Transverse colon (tissue), 4 donors: Measurements from ENCODE around the gene PRND. TPM values are rescaled to one million over a fixed set of nuclear protein-coding genes. Genes with fewer than 3 reads are reported as not detected.
A peak's percentile ranks its signal among the peaks of the same experiment; 100 is the strongest.

Experiments used
- DNase-seq: peaks from one replicate; pipeline ENCODE4 v3.0.0-alpha.2; 2019
- H3K27ac ChIP-seq, 4 donors: fragments of 200-600 bp; sonication (generic); 2 replicates each; pipeline ENCODE4 v1.5.1; 2016 to 2018; ENCODE audit warnings: inconsistent platforms in 4 of 4
- H3K27me3 ChIP-seq: fragments of 200-600 bp; sonication (generic); 2 replicates; pipeline ENCODE4 v1.5.1; 2017; ENCODE audit warnings: inconsistent platforms
- H3K36me3 ChIP-seq, 4 donors: fragments of 200-600 bp; sonication (generic); 2 replicates each; pipeline ENCODE4 v1.5.1; 2017 to 2019; ENCODE audit warnings: inconsistent platforms in 4 of 4
- H3K4me1 ChIP-seq, 4 donors: fragments of 200-600 bp; sonication (generic); 2 replicates each; pipeline ENCODE4 v1.5.1; 2017 to 2020; ENCODE audit warnings: inconsistent platforms in 4 of 4
- H3K4me3 ChIP-seq, 4 donors: fragments of 200-600 bp; sonication (generic); 1 replicate in 1 of 4; 2 replicates in 3 of 4; pipeline versions ENCODE4 v1.5.1 to v1.6.1; 2017 to 2019; ENCODE audit warnings: inconsistent platforms in 4 of 4
- H3K9me3 ChIP-seq, 2 donors: fragments of 200-600 bp; sonication (generic); 2 replicates each; pipeline ENCODE4 v1.5.1; 2017 to 2019; ENCODE audit warnings: inconsistent platforms in 2 of 2
- EP300 ChIP-seq: sonication (generic); formaldehyde crosslinking; IDR thresholded peaks from one replicate; pipeline ENCODE4 v1.6.1; 2017; ENCODE audit warnings: antibody characterized with exemption, low read depth
- POLR2A ChIP-seq: fragments of 450-650 bp; IDR thresholded peaks from one replicate; pipeline ENCODE4 v1.6.1; 2016; ENCODE audit warnings: antibody characterized with exemption, mild to moderate bottlenecking, moderate library complexity
- POLR2AphosphoS5 ChIP-seq, 3 donors: sonication (generic); formaldehyde crosslinking; IDR thresholded peaks; one replicate each; pipeline ENCODE4 v1.6.1; 2016; ENCODE audit warnings: antibody characterized with exemption in 3 of 3
- WGBS, 2 donors: methylation state at CpG; one replicate each; pipeline ENCODE4 v1.1.5; 2018; ENCODE audit warnings: low coverage in 1 of 2; 5-methylcytosine and 5-hydroxymethylcytosine counted together
- in situ Hi-C, 4 donors: fragments of 200-750 bp; cut with MboI; loops; one replicate each; pipeline versions ENCODE4 v1.15.0 to v1.15.1; 2017; ENCODE audit warnings: low sequenced_read_pairs in 3 of 4, low pct_ligation_motif_present in 1 of 4, low pct_unique_long_range_greater_than_20kb in 1 of 4
- intact Hi-C: fragments of 100-400 bp; cut with DNase I; formaldehyde crosslinking; loops from one replicate; pipeline ENCODE4 v1.15.1; 2023; ENCODE audit warnings: low total_unique reads
- total RNA-seq, 4 donors: library from RNA; depleted of rRNA; stranded (reverse); fragments of >200 nt; gene quantifications; one replicate each; pipeline ENCODE4 v1.1.0, GENCODE V29; 2016
- TF ChIP-seq, protein P1 (sequence below), 5 experiments: fragments of 200-600 bp in 3 of 5; fragments of 450-650 bp in 2 of 5; sonication (generic) in 3 of 5; IDR thresholded peaks; 1 replicate in 2 of 5; 2 replicates in 3 of 5; pipeline ENCODE4 v1.5.1; 2016 to 2017; ENCODE audit warnings: antibody characterized with exemption in 5 of 5, inconsistent platforms in 3 of 5, mild to moderate bottlenecking in 2 of 5, moderate library complexity in 1 of 5

The PRND gene
- total RNA-seq, 4 donors from 2014 or later: not detected

DNA sequence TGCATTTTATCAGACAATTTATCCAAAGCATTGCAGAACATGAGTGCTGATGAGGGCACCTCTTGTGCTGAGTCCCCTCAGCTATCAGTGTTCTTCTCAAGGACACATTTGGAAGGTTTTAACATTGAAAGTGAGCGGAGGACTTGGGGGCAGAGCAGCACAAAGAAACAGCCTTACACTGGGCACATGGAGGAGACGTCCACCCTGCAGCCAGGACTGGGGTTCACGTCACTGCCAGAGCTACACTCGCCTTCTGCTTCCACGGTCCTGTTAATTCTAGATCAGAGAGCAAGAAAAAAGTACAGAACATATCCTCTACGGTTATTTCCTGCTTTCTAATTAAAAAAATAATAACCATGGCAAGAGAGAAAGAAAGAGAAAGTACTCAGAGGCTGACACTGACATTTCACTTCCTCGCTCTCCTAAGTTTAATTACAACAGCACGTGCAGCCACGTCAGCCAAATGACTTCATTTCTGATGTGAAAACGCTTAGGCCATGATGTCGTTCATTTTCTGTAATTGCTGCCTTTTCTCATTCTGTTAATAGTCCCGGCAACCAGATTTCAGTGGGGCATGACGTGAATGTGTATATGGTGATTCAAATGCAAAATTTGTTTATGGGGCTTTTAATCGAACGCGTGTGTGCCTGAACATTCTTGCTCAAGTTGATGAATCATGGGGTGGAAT, 5.1 kb downstream of the PRND start:
- in situ Hi-C loops: loop anchor here in 1 of 4 donors (10.0 kb wide), 1 partner anchor 122 kb away; no protein-coding TSS in a partner anchor
- no peaks in the 10 kb centered on the region for H3K9me3 ChIP-seq
- H3K27ac ChIP-seq: peak overlapping the region in 2 of 4 donors; percentile 6 to 33
- H3K27me3 ChIP-seq: no peaks in the 10 kb centered on the region
- 49 to 52% methylated on average over 12 to 16 of the region's 16 CpGs for WGBS, 2 donors
- TF ChIP-seq EP300 (no peak), POLR2AphosphoS5 (IDR thresholded peaks at IDR 0.05) (no peak), POLR2A (no peak)
- TF ChIP-seq, protein P1, sequence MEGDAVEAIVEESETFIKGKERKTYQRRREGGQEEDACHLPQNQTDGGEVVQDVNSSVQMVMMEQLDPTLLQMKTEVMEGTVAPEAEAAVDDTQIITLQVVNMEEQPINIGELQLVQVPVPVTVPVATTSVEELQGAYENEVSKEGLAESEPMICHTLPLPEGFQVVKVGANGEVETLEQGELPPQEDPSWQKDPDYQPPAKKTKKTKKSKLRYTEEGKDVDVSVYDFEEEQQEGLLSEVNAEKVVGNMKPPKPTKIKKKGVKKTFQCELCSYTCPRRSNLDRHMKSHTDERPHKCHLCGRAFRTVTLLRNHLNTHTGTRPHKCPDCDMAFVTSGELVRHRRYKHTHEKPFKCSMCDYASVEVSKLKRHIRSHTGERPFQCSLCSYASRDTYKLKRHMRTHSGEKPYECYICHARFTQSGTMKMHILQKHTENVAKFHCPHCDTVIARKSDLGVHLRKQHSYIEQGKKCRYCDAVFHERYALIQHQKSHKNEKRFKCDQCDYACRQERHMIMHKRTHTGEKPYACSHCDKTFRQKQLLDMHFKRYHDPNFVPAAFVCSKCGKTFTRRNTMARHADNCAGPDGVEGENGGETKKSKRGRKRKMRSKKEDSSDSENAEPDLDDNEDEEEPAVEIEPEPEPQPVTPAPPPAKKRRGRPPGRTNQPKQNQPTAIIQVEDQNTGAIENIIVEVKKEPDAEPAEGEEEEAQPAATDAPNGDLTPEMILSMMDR (IDR thresholded peaks at IDR 0.05): no peak
- H3K4me1 ChIP-seq: peaks cover 0 to 5% (median 0%) of the 10 kb centered on the region in 4 donors
- peak overlapping the region in 1 of 4 donors; percentile 17 for H3K4me3 ChIP-seq
- intact Hi-C loops: no loop called here
- H3K36me3 ChIP-seq: no peaks in the 10 kb centered on the region
- DNase-seq: peak; percentile 20

DNA sequence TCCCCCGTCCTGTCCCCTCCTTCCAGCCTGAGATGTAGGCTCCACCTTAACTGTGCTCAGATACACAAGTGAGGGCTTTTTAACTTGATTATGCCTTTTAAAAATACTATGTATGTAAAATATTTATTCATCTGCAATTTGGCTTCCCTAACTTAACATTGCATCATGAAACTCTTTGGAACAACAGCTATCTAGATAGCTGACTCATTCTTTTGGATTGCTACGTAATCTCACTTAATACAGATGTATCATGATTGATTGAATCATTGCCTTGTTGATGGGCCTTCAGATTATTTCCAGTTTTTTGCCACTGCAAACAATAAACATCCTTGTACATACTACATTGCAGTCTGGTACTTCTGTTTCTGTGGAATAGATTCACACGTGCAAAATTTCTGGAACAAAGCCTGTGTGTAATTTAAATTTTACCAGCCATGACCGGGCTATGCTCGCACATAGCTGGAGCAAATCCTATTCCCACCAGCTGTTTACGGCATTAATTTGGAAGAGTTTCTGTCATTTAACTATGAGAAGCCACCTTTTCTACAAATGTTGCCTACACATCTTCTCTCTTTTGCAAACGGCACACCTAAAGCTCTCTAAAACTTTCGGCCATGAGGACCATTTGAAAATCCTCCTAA, 6.5 kb downstream of the PRND start:
- H3K9me3 ChIP-seq: no peaks in the 10 kb centered on the region
- H3K4me1 ChIP-seq: peaks cover 0 to 5% (median 0%) of the 10 kb centered on the region in 4 donors
- no peak for TF ChIP-seq POLR2AphosphoS5 (IDR thresholded peaks at IDR 0.05)
- no peak for TF ChIP-seq EP300
- H3K4me3 ChIP-seq: no peak overlapping the region
- intact Hi-C loops (no loop called here), in situ Hi-C loops (loop anchor here in 1 of 4 donors (10.0 kb wide), 1 partner anchor 123 kb away; no protein-coding TSS in a partner anchor)
- no peaks in the 10 kb centered on the region for H3K36me3 ChIP-seq
- H3K27me3 ChIP-seq: peaks cover 5% of the 10 kb centered on the region
- no peak for DNase-seq
- H3K27ac ChIP-seq: no peak overlapping the region
- 71 to 75% methylated on average over 7 to 8 of the region's 8 CpGs for WGBS, 2 donors

DNA sequence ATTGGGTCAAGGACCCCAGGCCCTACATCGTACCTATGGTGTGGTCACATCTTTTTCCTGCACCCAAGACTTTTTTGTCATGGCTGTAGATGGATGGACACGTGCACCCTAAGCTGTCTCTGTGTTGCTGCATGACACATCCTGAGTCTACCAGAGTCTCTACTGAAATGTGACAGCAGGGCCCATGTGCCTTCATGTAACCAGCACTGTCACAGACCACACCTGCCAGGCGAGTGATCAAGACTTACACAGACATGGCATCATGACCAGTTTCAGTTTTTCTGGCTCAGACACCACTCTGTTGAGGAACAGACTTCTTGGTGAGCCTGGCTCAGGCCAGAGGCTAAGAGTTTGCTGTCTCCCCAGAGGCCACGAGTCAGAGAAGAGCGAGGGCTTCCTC, 7.6 kb downstream of the PRND start:
- Histone ChIP-seq H3K4me3 (no peak overlapping the region), H3K4me1 (peaks cover 0 to 5% (median 0%) of the 10 kb centered on the region in 4 donors), H3K27me3 (peaks cover 5% of the 10 kb centered on the region), H3K36me3 (no peaks in the 10 kb centered on the region), H3K27ac (no peak overlapping the region), H3K9me3 (no peaks in the 10 kb centered on the region)
- intact Hi-C loops (no loop called here), in situ Hi-C loops (loop anchor here in 1 of 4 donors (10.0 kb wide), 1 partner anchor 124 kb away; no protein-coding TSS in a partner anchor)
- 80 to 89% methylated on average over 2 to 5 of the region's 5 CpGs for WGBS, 2 donors
- DNase-seq: no peak
- TF ChIP-seq POLR2AphosphoS5 (IDR thresholded peaks at IDR 0.05): no peak

DNA sequence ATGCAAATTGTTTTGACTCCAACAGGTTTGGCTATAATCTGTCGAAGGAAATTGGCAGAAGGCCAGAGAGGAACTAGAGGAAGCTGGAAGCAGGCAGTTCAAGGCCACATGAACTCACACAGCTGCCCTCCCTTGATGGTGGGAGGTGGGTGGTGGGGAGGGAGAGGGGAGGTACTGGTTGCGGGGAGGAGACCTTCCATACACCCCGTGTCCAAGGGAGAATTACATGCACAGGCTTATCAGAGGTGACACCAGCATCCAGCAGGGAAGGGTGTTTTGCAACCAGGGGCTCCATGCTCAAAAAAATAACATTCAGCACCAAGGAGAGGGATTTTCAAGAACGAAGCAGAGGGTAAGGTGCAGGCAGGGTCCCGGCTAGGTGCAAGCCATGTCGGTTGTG, 9.1 kb downstream of the PRND start:
- H3K27me3 ChIP-seq: peaks cover 5% of the 10 kb centered on the region
- no peak for TF ChIP-seq POLR2AphosphoS5 (IDR thresholded peaks at IDR 0.05)
- no peak for TF ChIP-seq POLR2A
- TF ChIP-seq EP300: no peak
- TF ChIP-seq, protein P1 (IDR thresholded peaks at IDR 0.05): no peak
- 21 to 24% methylated on average over 3 to 6 of the region's 6 CpGs for WGBS, 2 donors
- peaks cover 0 to 5% (median 0%) of the 10 kb centered on the region in 4 donors for H3K4me1 ChIP-seq
- H3K36me3 ChIP-seq: no peaks in the 10 kb centered on the region
- DNase-seq: no peak
- H3K4me3 ChIP-seq: no peak overlapping the region
- in situ Hi-C loops (no loop called here), intact Hi-C loops (no loop called here)
- H3K9me3 ChIP-seq: no peaks in the 10 kb centered on the region
- H3K27ac ChIP-seq: no peak overlapping the region

DNA sequence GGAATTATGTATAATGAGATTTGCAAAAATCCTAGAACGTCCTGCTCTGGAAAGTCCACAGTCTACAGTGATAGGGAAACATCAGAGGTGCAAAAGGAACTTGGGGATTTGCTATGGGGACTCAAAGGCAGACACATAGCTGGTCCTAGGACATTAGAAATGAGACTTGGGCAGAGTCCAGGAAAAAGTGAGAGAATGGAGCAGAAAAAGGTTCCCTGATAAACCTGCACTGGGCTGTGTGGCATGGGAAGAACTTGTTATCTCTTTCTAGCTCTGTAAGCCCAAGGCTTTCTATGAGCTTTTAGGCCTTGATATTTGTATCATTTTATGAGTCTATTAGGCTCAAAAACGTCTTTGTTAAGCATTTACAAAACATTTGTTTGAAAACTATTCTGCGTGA, 15.2 kb downstream of the PRND start:
- no peak for TF ChIP-seq POLR2A
- TF ChIP-seq POLR2AphosphoS5 (IDR thresholded peaks at IDR 0.05): no peak
- TF ChIP-seq, protein P1 (IDR thresholded peaks at IDR 0.05): no peak
- TF ChIP-seq EP300: no peak
- H3K27ac ChIP-seq: no peak overlapping the region
- 54 to 76% methylated on average over 3 of the region's 3 CpGs for WGBS, 2 donors
- no peaks in the 10 kb centered on the region for H3K36me3 ChIP-seq
- intact Hi-C loops (no loop called here), in situ Hi-C loops (no loop called here)
- no peak overlapping the region for H3K4me3 ChIP-seq
- no peaks in the 10 kb centered on the region for H3K9me3 ChIP-seq
- H3K27me3 ChIP-seq: peaks cover 8% of the 10 kb centered on the region
- DNase-seq: no peak
- H3K4me1 ChIP-seq: no peaks in the 10 kb centered on the region
